ENCODE results near the gene ADIG.

DNA sequence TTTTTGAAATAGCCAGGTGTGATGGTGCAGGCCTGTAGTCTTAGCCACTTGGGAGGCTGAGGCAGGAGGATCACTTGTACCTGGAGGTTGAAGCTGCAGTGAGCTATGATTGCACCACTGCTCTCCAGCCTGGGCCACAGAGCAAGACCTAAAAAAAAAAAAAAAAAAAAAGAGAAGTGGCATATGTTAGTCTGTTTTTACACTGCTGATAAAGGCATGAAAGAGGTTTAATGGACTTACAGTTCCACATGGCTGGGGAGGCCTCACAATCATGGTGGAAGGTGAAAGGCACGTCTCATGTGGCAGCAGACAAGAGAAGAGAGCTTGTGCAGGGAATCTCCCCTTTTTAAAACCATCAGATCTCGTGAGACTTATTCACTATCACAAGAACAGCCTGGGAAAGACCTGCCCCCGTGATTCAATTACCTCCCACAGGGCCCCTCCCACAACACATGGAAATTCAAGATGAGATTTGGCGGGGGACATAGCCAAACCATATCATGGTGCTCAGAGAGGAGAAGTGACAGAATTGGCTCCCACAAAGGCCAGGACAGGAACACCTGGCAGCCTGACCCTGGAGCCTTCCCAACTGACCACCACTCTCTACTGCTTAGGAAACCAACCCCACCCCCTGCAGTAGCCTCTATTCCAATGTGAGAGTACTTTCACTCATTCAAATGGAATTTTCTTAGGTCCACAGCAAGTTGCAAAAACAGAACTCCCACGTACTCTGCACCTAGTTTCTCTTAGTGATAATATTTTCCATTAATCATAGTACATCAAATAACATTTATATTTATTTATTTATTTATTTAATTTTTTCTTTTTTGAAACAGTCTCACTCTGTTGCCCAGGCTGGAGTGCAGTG, 50.4 kb downstream of the ADIG start:
- TF ChIP-seq, protein P1, sequence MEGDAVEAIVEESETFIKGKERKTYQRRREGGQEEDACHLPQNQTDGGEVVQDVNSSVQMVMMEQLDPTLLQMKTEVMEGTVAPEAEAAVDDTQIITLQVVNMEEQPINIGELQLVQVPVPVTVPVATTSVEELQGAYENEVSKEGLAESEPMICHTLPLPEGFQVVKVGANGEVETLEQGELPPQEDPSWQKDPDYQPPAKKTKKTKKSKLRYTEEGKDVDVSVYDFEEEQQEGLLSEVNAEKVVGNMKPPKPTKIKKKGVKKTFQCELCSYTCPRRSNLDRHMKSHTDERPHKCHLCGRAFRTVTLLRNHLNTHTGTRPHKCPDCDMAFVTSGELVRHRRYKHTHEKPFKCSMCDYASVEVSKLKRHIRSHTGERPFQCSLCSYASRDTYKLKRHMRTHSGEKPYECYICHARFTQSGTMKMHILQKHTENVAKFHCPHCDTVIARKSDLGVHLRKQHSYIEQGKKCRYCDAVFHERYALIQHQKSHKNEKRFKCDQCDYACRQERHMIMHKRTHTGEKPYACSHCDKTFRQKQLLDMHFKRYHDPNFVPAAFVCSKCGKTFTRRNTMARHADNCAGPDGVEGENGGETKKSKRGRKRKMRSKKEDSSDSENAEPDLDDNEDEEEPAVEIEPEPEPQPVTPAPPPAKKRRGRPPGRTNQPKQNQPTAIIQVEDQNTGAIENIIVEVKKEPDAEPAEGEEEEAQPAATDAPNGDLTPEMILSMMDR (IDR thresholded peaks at IDR 0.05), result no peak
- TF ChIP-seq POLR2A (IDR thresholded peaks at IDR 0.05), result no peak
- TF ChIP-seq POLR2AphosphoS5 (IDR thresholded peaks at IDR 0.05), result no peak
- TF ChIP-seq EP300 (IDR thresholded peaks at IDR 0.05), result no peak

Measured in sigmoid colon (tissue), 4 donors.